PFSK-1 (cell line): ENCODE data around the gene SBSN.

Source experiments
- FOXP2 ChIP-seq: optimal IDR thresholded peaks from 2 replicates; pipeline ENCODE3; 2011; ENCODE audit warnings: borderline replicate concordance, control low read depth, inconsistent platforms; ENCODE audit not compliant: insufficient read depth; ENCODE audit errors: extremely low read length, extremely low read depth
- POLR2AphosphoS5 ChIP-seq: IDR thresholded peaks from 2 replicates; pipeline ENCODE4 v1.6.1; 2012; ENCODE audit warnings: low read depth, mild to moderate bottlenecking, control low read depth, low read length, moderate library complexity
- REST ChIP-seq, 2 experiments: IDR thresholded peaks; 2 replicates each; pipeline versions ENCODE4 v1.6.1 to v1.8.0; 2011 to 2012; ENCODE audit warnings: low read depth in 2 of 2, low read length in 2 of 2, control low read depth in 1 of 2, inconsistent platforms in 1 of 2, mild to moderate bottlenecking in 1 of 2, moderate library complexity in 1 of 2; ENCODE audit not compliant: insufficient read depth in 1 of 2
- SIN3A ChIP-seq: IDR thresholded peaks from 2 replicates; pipeline ENCODE4 v1.6.1; 2012; ENCODE audit warnings: mild to moderate bottlenecking, low read length, moderate library complexity, borderline replicate concordance; ENCODE audit not compliant: insufficient read depth
- TAF1 ChIP-seq: IDR thresholded peaks from 2 replicates; pipeline ENCODE4 v1.6.1; 2012; ENCODE audit warnings: low read length, control low read depth, borderline replicate concordance; ENCODE audit not compliant: insufficient read depth

The SBSN gene

DNA sequence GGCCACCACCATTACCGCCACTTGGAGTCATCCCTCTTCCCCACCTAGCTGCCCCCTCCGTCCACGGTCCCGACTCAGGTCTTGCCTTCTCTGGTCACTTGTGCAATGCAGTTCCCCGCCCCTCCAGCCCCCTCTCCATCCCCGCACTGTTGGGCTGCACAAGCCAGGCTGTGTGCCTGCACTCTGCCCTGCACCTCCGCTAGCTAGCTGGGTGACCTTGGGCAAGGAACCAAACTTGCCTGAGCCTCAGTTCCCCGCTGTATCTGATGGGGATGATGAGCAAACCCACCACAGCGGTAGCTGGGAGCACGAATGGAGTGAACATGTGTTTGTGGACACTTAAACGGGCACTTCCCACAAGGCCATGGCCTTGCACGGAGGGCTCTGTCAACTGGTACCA is 11.7 kb upstream of the SBSN start:
- TF ChIP-seq SIN3A (no peak), REST (IDR thresholded peaks at IDR 0.05; ENCODE audit: insufficient read depth in 1 of 2, low read depth in 2 of 2, low read length in 2 of 2) (no peak), POLR2AphosphoS5 (no peak), TAF1 (no peak), FOXP2 (no peak)

- no peak for TF ChIP-seq TAF1
- TF ChIP-seq POLR2AphosphoS5 = no peak
Measured at GRCh38 chr19:35539314-35539713, 11.2 kb upstream of the SBSN start.

DNA sequence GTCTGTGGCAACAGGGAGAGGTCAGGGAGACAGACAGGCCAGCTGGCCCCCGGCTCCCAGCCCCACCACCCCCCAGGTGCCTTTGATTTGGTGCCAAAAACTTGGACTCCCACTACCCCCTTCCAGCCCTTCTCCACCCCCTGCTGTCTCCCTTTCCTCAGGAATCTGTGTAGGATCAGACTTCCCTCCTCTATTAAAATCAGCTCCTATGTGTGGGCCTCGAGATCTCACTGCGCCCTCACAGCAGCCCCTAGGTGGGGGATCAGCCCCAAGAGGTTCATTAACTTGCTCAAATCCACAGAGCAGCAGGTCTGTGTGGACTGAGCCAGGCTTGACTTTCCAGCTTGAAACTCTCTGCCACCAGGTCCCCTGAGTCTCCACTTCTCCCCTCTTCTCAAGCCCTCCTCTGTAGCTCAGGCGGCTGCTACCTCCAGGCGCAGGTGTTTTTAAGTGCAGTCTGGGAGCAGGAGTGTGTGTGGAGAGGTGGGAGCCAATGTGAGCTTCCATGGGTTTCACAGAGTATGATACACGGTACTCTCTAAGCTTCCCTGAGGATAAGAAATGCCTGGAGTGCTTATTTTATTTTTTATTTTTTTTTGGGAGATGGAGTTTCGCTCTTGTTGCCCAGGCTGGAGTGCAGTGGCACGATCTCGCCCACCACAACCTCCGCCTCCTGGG is 6.8 kb upstream of the SBSN start:
- TF ChIP-seq FOXP2 (no peak), SIN3A (no peak), POLR2AphosphoS5 (no peak), REST (IDR thresholded peaks at IDR 0.05; ENCODE audit: insufficient read depth in 1 of 2, low read depth in 2 of 2, low read length in 2 of 2) (no peak), TAF1 (no peak)

- TF ChIP-seq POLR2AphosphoS5 (no peak), TAF1 (no peak), SIN3A (no peak), REST (IDR thresholded peaks at IDR 0.05; ENCODE audit: insufficient read depth in 1 of 2, low read depth in 2 of 2, low read length in 2 of 2) (no peak), FOXP2 (no peak)
Measured at GRCh38 chr19:35533822-35534392, 5.8 kb upstream of the SBSN start.

DNA sequence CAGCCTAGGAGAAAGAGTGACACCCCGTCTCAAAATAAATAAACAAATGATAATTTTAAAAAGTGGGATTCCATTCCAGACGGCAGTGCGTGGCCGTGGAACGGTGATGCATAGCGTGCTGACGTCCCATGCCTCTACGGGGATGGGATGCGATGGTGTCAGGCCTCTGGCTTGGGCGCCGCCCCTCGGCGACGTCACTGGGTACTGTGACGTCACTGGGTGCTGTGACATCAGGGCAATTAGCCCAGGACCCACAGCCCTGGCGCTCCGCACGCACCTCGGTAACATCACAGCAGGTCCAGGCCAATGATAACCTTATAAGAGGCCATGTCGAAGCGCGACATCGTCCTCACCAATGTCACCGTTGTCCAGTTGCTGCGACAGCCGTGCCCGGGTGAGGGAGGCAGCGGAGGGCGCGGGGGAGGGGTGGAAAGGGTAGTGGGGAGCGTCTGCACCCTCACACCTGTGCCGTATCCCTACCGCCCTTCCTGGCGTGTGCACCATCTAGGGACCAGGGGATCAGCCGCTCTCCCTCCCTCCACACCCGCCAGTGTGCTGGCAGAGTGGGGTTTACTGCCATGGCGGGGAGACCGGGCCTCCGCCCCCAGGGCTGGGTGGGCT is 5.2 kb upstream of the SBSN start, which contains the start of gene GAPDHS:
GAPDHS (plus strand) TSS at position 256 of the 621 bp plus-strand sequence; CDS start at position 328, 72 bp downstream.
- TF ChIP-seq SIN3A (no peak), REST (IDR thresholded peaks at IDR 0.05; ENCODE audit: insufficient read depth in 1 of 2, low read depth in 2 of 2, low read length in 2 of 2) (no peak), FOXP2 (no peak), TAF1 (no peak)
